ENCODE measurements around the gene SHISA6. TPM values are rescaled to one million over a fixed set of nuclear protein-coding genes. Genes with fewer than 3 reads are reported as not detected.

Gene SHISA6
- total RNA-seq, 1 donor from 2014 or later, result 3.3 TPM

DNA sequence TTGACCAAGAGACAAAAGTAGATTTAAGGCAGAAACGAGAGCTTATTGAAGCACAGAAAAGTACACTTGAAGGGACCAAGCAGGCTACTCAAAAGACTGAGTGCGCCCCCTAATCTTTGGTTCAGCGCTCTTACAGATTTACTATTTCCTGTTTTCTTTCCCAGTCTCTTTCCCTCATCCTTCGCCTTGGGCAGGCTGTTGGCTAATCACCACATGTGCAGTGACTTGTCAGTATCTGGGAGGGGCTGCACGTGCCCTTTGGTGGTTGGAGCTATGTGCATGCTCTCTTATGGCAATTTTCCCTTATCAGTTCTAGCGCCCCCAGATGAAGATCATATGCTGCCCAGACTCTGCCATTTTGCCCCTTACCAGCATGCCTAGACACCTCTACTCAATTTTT, 35.4 kb upstream of the SHISA6 start:
- Histone ChIP-seq H3K27ac (no peak overlapping the region), H3K4me2 (no peak overlapping the region), H4K20me1 (ENCODE audit: low read depth) (no peaks in the 10 kb centered on the region), H3K79me2 (ENCODE audit: low read depth) (no peaks in the 10 kb centered on the region), H3K4me1 (no peaks in the 10 kb centered on the region), H3K4me3 (no peak overlapping the region), H3K36me3 (no peaks in the 10 kb centered on the region), H3F3A (ENCODE audit: low read depth) (no peaks in the 10 kb centered on the region), H3K9ac (no peak overlapping the region), H2AFZ (replicated peaks) (no peak overlapping the region), H3K27me3 (no peaks in the 10 kb centered on the region), H3K9me3 (ENCODE audit: low read depth) (no peaks in the 10 kb centered on the region)
- Mint-ChIP-seq H3K4me3 (no peak overlapping the region), H3K27me3 (ENCODE audit: insufficient read depth, low read depth) (peaks cover 6% of the 10 kb centered on the region), H3K9me3 (peaks cover 10% of the 10 kb centered on the region), H3K36me3 (no peaks in the 10 kb centered on the region), H3K4me1 (no peaks in the 10 kb centered on the region), H3K27ac (no peak overlapping the region)
- DNase-seq (ENCODE audit: low spot score), result no peak
- TF ChIP-seq EZH2 (IDR thresholded peaks at IDR 0.05) (no peak), EZH2phosphoT487 (IDR thresholded peaks at IDR 0.05) (no peak)
- TF ChIP-seq, protein P1, sequence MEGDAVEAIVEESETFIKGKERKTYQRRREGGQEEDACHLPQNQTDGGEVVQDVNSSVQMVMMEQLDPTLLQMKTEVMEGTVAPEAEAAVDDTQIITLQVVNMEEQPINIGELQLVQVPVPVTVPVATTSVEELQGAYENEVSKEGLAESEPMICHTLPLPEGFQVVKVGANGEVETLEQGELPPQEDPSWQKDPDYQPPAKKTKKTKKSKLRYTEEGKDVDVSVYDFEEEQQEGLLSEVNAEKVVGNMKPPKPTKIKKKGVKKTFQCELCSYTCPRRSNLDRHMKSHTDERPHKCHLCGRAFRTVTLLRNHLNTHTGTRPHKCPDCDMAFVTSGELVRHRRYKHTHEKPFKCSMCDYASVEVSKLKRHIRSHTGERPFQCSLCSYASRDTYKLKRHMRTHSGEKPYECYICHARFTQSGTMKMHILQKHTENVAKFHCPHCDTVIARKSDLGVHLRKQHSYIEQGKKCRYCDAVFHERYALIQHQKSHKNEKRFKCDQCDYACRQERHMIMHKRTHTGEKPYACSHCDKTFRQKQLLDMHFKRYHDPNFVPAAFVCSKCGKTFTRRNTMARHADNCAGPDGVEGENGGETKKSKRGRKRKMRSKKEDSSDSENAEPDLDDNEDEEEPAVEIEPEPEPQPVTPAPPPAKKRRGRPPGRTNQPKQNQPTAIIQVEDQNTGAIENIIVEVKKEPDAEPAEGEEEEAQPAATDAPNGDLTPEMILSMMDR (IDR thresholded peaks at IDR 0.05), result no peak

DNA sequence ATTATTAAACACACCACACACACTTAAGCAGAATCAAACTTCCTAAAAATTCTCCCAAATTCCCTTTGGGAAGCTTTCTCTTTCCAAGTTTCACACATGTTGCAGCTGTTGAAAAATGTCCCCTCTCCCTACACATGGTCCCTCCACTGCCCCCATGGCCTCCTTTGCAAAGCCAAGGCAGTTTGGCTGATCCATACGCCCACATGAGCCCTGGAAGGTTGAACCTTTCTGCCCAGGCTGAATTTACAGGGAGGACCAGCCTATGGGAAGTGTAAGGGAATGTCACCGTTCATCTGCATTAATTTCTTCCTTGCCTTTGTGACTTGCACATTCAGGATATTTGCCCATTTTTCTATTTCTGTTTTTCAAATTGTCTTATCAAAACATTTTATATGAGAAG, 31.1 kb upstream of the SHISA6 start:
- Histone ChIP-seq H3K27ac (no peak overlapping the region), H3K36me3 (no peaks in the 10 kb centered on the region), H3K9me3 (ENCODE audit: low read depth) (no peaks in the 10 kb centered on the region), H3K4me2 (no peak overlapping the region), H3K4me3 (no peak overlapping the region), H2AFZ (replicated peaks) (no peak overlapping the region), H3K79me2 (ENCODE audit: low read depth) (no peaks in the 10 kb centered on the region), H4K20me1 (ENCODE audit: low read depth) (no peaks in the 10 kb centered on the region), H3K9ac (no peak overlapping the region), H3F3A (ENCODE audit: low read depth) (no peaks in the 10 kb centered on the region), H3K4me1 (no peaks in the 10 kb centered on the region), H3K27me3 (no peaks in the 10 kb centered on the region)
- H3K27ac Mint-ChIP-seq, result no peak overlapping the region
- peaks cover 14% of the 10 kb centered on the region for H3K9me3 Mint-ChIP-seq
- peaks cover 6% of the 10 kb centered on the region for H3K27me3 Mint-ChIP-seq (ENCODE audit: insufficient read depth, low read depth)
- no peaks in the 10 kb centered on the region for H3K4me1 Mint-ChIP-seq
- no peak overlapping the region for H3K4me3 Mint-ChIP-seq
- no peaks in the 10 kb centered on the region for H3K36me3 Mint-ChIP-seq
- no peak for DNase-seq (ENCODE audit: low spot score)
- TF ChIP-seq EZH2 (IDR thresholded peaks at IDR 0.05) (no peak), EZH2phosphoT487 (IDR thresholded peaks at IDR 0.05) (no peak)
- TF ChIP-seq, protein P1 (IDR thresholded peaks at IDR 0.05), result no peak

- H4K20me1 ChIP-seq (ENCODE audit: low read depth), result no peaks in the 10 kb centered on the region
- no peaks in the 10 kb centered on the region for H3K79me2 ChIP-seq (ENCODE audit: low read depth)
- Mint-ChIP-seq H3K4me1 (no peaks in the 10 kb centered on the region), H3K27me3 (ENCODE audit: insufficient read depth, low read depth) (peaks cover 4% of the 10 kb centered on the region), H3K4me3 (no peak overlapping the region), H3K27ac (no peak overlapping the region), H3K36me3 (no peaks in the 10 kb centered on the region), H3K9me3 (peaks cover 12% of the 10 kb centered on the region)
- no peak for DNase-seq (ENCODE audit: low spot score)
- H3K9ac ChIP-seq, result no peak overlapping the region
- peaks cover 3% of the 10 kb centered on the region for H3K4me1 ChIP-seq
- H3K4me3 ChIP-seq, result no peak overlapping the region
- H3K36me3 ChIP-seq, result no peaks in the 10 kb centered on the region
- TF ChIP-seq, protein P1 (IDR thresholded peaks at IDR 0.05), result no peak
- TF ChIP-seq EZH2phosphoT487 (IDR thresholded peaks at IDR 0.05), result no peak
- TF ChIP-seq EZH2 (IDR thresholded peaks at IDR 0.05), result no peak
- H3K27me3 ChIP-seq, result no peaks in the 10 kb centered on the region
- H3K4me2 ChIP-seq, result no peak overlapping the region
- H3K9me3 ChIP-seq (ENCODE audit: low read depth), result no peaks in the 10 kb centered on the region
- no peak overlapping the region for H3K27ac ChIP-seq
- H3F3A ChIP-seq (ENCODE audit: low read depth), result no peaks in the 10 kb centered on the region
- H2AFZ ChIP-seq (replicated peaks), result no peak overlapping the region
Measured at GRCh38 chr17:11212792-11213191, 28.2 kb upstream of the SHISA6 start.
